NT2/D1 (cell line): Measurements from ENCODE around the gene PAPOLB.

Source experiments
- DNase-seq: peaks from one replicate; pipeline ENCODE4 v3.0.0-alpha.2; 2011; ENCODE audit warnings: low read depth, low spot score
- H3K27me3 ChIP-seq: 2 replicates; pipeline ENCODE4 v1.6.0; 2011; ENCODE audit warnings: mild to moderate bottlenecking; ENCODE audit not compliant: insufficient read length, insufficient read depth
- H3K36me3 ChIP-seq: 2 replicates; pipeline ENCODE4 v1.6.1; 2011; ENCODE audit warnings: mild to moderate bottlenecking, low read length, mixed read lengths; ENCODE audit not compliant: insufficient read depth, insufficient read length
- H3K4me1 ChIP-seq: 2 replicates; pipeline ENCODE4 v1.5.1; 2011; ENCODE audit not compliant: insufficient read depth, insufficient read length
- H3K4me3 ChIP-seq: 2 replicates; pipeline ENCODE4 v1.5.1; 2011; ENCODE audit warnings: low read depth; ENCODE audit not compliant: insufficient read length
- H3K9ac ChIP-seq: 2 replicates; pipeline ENCODE4 v1.6.0; 2011; ENCODE audit warnings: low read depth; ENCODE audit not compliant: insufficient read length
- H3K9me3 ChIP-seq: 2 replicates; pipeline ENCODE4 v1.5.1; 2011; ENCODE audit warnings: mild to moderate bottlenecking, low read length; ENCODE audit not compliant: insufficient read depth
- SUZ12 ChIP-seq: IDR thresholded peaks from 2 replicates; pipeline ENCODE4 v1.6.1; 2011; ENCODE audit not compliant: insufficient read length, insufficient read depth; ENCODE audit errors: extremely low read depth
- YY1 ChIP-seq: IDR thresholded peaks from 2 replicates; pipeline ENCODE4 v1.6.1; 2011; ENCODE audit not compliant: insufficient read length, insufficient read depth
- ZNF274 ChIP-seq: IDR thresholded peaks from 2 replicates; pipeline ENCODE4 v1.6.1; 2011; ENCODE audit warnings: mild to moderate bottlenecking, low read depth, low read length

Gene PAPOLB

GRCh38 chr7:4861227-4861626, 603 bp downstream of the PAPOLB start:
- no peaks in the 10 kb centered on the region for H3K9me3 ChIP-seq
- no peak for DNase-seq
- H3K9ac ChIP-seq, result no peak overlapping the region
- TF ChIP-seq SUZ12, result no peak
- no peak for TF ChIP-seq YY1
- no peak for TF ChIP-seq ZNF274
- no peak overlapping the region for H3K4me3 ChIP-seq
- no peaks in the 10 kb centered on the region for H3K4me1 ChIP-seq
- peaks cover 2% of the 10 kb centered on the region for H3K36me3 ChIP-seq
- no peaks in the 10 kb centered on the region for H3K27me3 ChIP-seq

- H3K9ac ChIP-seq, result no peak overlapping the region
- DNase-seq, result no peak
- no peaks in the 10 kb centered on the region for H3K4me1 ChIP-seq
- H3K4me3 ChIP-seq, result no peak overlapping the region
- no peaks in the 10 kb centered on the region for H3K27me3 ChIP-seq
- H3K36me3 ChIP-seq, result no peaks in the 10 kb centered on the region
- TF ChIP-seq YY1, result no peak
- no peak for TF ChIP-seq SUZ12
- TF ChIP-seq ZNF274, result no peak
- no peaks in the 10 kb centered on the region for H3K9me3 ChIP-seq
Observed at GRCh38 chr7:4857189-4857588, 4.6 kb downstream of the PAPOLB start.

- DNase-seq, result no peak
- H3K4me3 ChIP-seq, result no peak overlapping the region
- H3K36me3 ChIP-seq, result no peaks in the 10 kb centered on the region
- no peak for TF ChIP-seq ZNF274
- TF ChIP-seq YY1, result no peak
- no peak for TF ChIP-seq SUZ12
- 0 out of 2 replicates have a peak, but pooled peaks cover under 1% of the 10 kb centered on the region for H3K9me3 ChIP-seq
- H3K9ac ChIP-seq, result no peak overlapping the region
- H3K27me3 ChIP-seq, result no peaks in the 10 kb centered on the region
- no peaks in the 10 kb centered on the region for H3K4me1 ChIP-seq
Observed at GRCh38 chr7:4856336-4857057, 5.3 kb downstream of the PAPOLB start.

GRCh38 chr7:4854916-4855315, 6.9 kb downstream of the PAPOLB start:
- no peak overlapping the region for H3K9ac ChIP-seq
- peaks cover 8% of the 10 kb centered on the region; the same call in 1 of the 2 replicates for H3K9me3 ChIP-seq
- no peaks in the 10 kb centered on the region for H3K4me1 ChIP-seq
- TF ChIP-seq ZNF274, result no peak
- TF ChIP-seq YY1, result no peak
- no peak for TF ChIP-seq SUZ12
- H3K4me3 ChIP-seq, result no peak overlapping the region
- DNase-seq, result no peak
- no peaks in the 10 kb centered on the region for H3K27me3 ChIP-seq
- H3K36me3 ChIP-seq, result no peaks in the 10 kb centered on the region

- Histone ChIP-seq H3K27me3 (no peaks in the 10 kb centered on the region), H3K4me3 (no peak overlapping the region), H3K9me3 (peaks cover 8% of the 10 kb centered on the region; the same call in 1 of the 2 replicates), H3K9ac (no peak overlapping the region), H3K36me3 (no peaks in the 10 kb centered on the region), H3K4me1 (no peaks in the 10 kb centered on the region)
- TF ChIP-seq SUZ12 (no peak), ZNF274 (no peak), YY1 (no peak)
- DNase-seq, result no peak
Observed at GRCh38 chr7:4851459-4852422, 10.1 kb downstream of the PAPOLB start.

GRCh38 chr7:4850262-4850795, 11.5 kb downstream of the PAPOLB start:
- TF ChIP-seq SUZ12, result no peak
- no peak for TF ChIP-seq YY1
- no peak for TF ChIP-seq ZNF274
- H3K9me3 ChIP-seq, result peaks cover 8% of the 10 kb centered on the region; the same call in 1 of the 2 replicates
- H3K4me1 ChIP-seq, result no peaks in the 10 kb centered on the region
- no peak overlapping the region for H3K4me3 ChIP-seq
- no peaks in the 10 kb centered on the region for H3K36me3 ChIP-seq
- H3K27me3 ChIP-seq, result no peaks in the 10 kb centered on the region
- no peak overlapping the region for H3K9ac ChIP-seq
- DNase-seq, result no peak
